Loucy (cell line): ENCODE data around the gene ETS1.

Source experiments
- EZH2phosphoT487 ChIP-seq: fragments of 200-600 bp; IDR thresholded peaks from 2 replicates; pipeline ENCODE4 v1.6.1; 2018; ENCODE audit warnings: antibody characterized with exemption, mild to moderate bottlenecking, moderate library complexity, borderline replicate concordance
- TF ChIP-seq, protein P1 (sequence below): fragments of 200-600 bp; sonication (generic); conservative IDR thresholded peaks from 2 replicates; pipeline ENCODE4 v1.5.1; 2014; ENCODE audit warnings: mild to moderate bottlenecking, antibody characterized with exemption, low read length

DNA sequence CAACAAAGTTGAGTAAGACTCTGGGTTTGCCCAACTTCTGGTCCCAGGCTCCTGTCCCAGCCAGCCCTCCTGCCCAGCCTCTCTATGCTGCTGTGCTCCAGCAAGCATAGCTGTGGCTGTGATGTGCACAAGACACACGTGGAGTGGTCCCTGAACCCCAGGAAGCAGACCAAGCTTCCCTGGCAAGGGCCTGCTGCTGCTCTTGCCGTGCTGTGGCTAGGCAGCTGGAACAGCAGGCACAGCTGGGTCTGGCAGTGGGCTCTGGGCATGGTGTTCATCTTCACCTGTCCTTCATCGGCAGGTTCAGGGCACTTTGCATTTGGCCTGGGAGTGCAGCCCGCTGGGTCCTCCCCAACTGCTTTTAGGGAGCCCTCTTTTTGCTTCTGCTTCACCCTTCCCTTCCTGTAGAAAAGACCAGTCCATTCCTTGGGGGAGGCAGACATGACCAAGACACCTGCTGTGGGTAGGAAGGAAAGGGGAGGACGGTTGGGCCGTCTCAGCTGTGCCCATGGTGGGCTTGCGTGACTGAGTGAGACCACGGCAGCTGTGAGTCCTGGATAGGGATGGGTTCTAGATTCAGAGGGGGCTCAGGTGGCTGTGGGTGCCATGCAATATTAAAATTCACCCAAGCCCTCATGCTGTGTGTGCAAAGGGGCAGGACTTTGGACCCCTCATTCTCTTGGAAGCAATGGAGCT, 26.1 kb upstream of the ETS1 start:
- TF ChIP-seq, protein P1, sequence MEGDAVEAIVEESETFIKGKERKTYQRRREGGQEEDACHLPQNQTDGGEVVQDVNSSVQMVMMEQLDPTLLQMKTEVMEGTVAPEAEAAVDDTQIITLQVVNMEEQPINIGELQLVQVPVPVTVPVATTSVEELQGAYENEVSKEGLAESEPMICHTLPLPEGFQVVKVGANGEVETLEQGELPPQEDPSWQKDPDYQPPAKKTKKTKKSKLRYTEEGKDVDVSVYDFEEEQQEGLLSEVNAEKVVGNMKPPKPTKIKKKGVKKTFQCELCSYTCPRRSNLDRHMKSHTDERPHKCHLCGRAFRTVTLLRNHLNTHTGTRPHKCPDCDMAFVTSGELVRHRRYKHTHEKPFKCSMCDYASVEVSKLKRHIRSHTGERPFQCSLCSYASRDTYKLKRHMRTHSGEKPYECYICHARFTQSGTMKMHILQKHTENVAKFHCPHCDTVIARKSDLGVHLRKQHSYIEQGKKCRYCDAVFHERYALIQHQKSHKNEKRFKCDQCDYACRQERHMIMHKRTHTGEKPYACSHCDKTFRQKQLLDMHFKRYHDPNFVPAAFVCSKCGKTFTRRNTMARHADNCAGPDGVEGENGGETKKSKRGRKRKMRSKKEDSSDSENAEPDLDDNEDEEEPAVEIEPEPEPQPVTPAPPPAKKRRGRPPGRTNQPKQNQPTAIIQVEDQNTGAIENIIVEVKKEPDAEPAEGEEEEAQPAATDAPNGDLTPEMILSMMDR: no peak
- TF ChIP-seq EZH2phosphoT487: no peak
